Measurements from ENCODE around the gene DMXL1. TPM values are rescaled to one million over a fixed set of nuclear protein-coding genes. Genes with fewer than 3 reads are reported as not detected.

The DMXL1 gene
- total RNA-seq, 1 donor: 57.6 TPM

DNA sequence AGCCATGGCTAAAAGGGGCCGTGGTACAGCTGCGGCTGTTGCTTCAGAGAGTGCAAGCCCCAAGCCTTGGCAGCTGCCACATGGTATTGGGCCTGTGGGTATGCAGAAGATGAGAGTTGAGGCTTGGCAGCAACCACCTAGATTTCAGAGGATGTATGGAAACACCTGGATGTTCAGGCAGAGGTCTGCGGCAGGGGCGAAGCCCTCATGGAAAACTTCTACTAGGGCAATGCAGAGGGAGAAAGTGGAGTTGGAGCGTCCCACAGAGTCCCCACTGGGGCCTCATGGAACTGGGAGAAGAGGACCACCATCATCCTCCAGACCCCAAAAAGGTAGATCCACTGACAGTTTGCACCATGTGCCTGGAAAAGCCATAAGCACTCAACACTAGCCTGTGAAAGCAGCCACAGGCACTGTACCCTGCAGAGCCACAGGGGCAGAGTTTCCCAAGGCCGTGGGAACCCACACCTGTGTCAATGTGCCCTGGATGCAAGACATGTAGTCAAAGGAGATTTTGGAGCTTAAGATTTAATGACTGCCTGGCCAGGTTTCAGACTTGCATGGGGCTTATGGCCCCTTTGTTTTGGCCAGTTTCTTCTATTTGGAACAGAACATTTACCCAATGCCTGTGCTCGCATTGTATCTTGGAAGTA is 65.9 kb downstream of the DMXL1 start:
- TF ChIP-seq, protein P1, sequence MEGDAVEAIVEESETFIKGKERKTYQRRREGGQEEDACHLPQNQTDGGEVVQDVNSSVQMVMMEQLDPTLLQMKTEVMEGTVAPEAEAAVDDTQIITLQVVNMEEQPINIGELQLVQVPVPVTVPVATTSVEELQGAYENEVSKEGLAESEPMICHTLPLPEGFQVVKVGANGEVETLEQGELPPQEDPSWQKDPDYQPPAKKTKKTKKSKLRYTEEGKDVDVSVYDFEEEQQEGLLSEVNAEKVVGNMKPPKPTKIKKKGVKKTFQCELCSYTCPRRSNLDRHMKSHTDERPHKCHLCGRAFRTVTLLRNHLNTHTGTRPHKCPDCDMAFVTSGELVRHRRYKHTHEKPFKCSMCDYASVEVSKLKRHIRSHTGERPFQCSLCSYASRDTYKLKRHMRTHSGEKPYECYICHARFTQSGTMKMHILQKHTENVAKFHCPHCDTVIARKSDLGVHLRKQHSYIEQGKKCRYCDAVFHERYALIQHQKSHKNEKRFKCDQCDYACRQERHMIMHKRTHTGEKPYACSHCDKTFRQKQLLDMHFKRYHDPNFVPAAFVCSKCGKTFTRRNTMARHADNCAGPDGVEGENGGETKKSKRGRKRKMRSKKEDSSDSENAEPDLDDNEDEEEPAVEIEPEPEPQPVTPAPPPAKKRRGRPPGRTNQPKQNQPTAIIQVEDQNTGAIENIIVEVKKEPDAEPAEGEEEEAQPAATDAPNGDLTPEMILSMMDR (IDR thresholded peaks at IDR 0.05; ENCODE audit: insufficient read depth, low read length): no peak
- H3K4me3 ChIP-seq (ENCODE audit: low read depth, low read length): no peak overlapping the region
- no peak for DNase-seq (ENCODE audit: low read depth)

DNA sequence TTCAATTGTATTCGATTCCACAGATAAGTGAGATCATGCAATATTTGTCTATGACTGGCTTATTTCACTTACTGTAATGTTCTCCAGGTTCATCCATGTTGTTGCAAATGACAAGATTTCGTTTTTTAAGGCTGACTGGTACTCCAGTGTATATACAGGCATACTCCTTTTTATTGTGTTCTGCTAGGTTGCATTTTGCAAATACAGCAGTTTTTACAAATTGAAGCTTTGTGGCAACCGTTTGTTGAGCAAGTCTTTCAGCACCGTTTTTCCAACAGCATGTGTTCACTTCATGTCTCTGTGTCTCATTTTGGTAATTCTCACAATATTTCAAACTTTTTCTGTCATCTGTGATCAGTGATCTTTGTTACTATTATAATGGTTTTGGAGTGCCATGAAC is 82.7 kb downstream of the DMXL1 start:
- no peak overlapping the region for H3K4me3 ChIP-seq (ENCODE audit: low read depth, low read length)
- TF ChIP-seq, protein P1 (IDR thresholded peaks at IDR 0.05; ENCODE audit: insufficient read depth, low read length): no peak
- DNase-seq (ENCODE audit: low read depth): no peak

DNA sequence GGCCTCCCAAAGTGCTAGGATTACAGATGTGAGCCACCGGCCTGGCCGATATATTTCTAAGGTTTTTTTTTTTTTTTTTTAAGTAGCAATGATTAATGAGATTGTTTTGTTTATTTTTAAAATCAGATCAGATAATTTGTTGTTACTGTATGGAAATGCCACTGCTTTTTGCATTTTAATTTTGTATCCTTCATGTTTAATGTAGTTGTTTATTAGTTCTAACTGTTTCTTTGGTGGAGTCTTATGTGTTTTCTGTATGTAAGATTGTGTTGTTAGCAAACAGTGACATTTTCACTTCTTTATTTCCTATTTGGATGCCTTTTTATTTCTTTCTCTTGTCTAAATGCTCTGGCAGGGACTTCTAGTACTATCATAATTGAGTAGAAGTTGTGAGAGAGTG is 87.3 kb downstream of the DMXL1 start:
- TF ChIP-seq, protein P1 (IDR thresholded peaks at IDR 0.05; ENCODE audit: insufficient read depth, low read length): no peak
- H3K4me3 ChIP-seq (ENCODE audit: low read depth, low read length): no peak overlapping the region
- no peak for DNase-seq (ENCODE audit: low read depth)

DNA sequence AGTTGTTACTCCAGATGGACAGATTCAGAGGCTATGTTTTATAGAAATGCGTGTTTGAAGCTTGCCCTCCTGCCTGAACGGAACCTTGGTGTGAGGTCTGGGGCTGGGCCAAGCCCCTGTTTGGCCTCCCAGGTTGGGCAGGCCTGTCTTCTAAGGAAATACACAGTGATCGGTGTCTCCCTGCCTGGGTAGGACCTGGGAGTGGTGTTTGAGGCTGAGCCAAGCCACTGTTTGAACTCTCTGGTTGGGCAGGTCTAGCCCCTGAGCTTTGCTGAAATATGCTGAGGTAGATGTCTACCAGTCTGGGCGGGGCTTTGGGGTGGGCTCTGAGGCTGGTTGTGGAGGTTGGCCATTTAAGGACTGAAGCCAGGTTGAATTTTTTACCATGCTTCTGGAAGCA is 90.5 kb downstream of the DMXL1 start:
- no peak overlapping the region for H3K4me3 ChIP-seq (ENCODE audit: low read depth, low read length)
- TF ChIP-seq, protein P1 (IDR thresholded peaks at IDR 0.05; ENCODE audit: insufficient read depth, low read length): no peak
- DNase-seq (ENCODE audit: low read depth): no peak

DNA sequence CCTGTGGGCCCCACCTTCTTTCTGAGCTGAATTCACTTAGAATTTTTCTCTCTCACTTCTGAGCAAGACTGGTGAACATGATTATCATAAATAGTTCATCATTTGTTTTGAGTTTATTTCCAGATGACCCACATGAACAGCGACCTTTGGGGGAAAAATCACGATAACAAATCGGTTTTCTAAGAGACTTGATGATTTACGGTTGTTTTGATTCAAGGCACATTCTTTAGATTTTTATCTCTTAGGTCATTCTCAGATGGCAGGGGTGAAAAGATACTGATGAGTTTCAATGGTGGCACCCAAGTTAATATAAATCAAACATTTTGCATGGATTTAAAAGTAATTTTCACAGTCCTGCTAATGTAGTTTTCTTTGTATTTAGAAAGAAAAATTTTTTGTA is 95.1 kb downstream of the DMXL1 start:
- no peak overlapping the region for H3K4me3 ChIP-seq (ENCODE audit: low read depth, low read length)
- TF ChIP-seq, protein P1 (IDR thresholded peaks at IDR 0.05; ENCODE audit: insufficient read depth, low read length): no peak
- no peak for DNase-seq (ENCODE audit: low read depth)

DNA sequence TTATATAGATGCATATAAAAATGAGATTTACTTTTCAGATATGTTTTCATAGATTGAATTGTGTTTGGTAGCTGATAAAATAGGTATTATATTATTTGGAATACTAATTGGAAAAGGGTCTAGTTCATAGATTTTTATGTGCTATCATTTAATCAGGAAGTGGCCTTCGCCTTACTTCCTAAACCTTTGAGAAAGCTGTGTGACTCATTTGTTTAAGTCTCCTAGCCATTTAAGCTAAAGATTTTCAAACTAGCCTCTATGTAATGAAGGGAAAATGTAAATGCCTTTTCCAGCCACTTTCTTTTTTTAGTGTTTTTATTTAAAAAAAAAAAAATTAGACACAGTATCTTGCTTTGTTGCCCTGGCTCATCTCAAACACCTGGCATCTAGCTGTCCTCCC is 97.5 kb downstream of the DMXL1 start:
- H3K4me3 ChIP-seq (ENCODE audit: low read depth, low read length): no peak overlapping the region
- DNase-seq (ENCODE audit: low read depth): no peak
- TF ChIP-seq, protein P1 (IDR thresholded peaks at IDR 0.05; ENCODE audit: insufficient read depth, low read length): no peak

DNA sequence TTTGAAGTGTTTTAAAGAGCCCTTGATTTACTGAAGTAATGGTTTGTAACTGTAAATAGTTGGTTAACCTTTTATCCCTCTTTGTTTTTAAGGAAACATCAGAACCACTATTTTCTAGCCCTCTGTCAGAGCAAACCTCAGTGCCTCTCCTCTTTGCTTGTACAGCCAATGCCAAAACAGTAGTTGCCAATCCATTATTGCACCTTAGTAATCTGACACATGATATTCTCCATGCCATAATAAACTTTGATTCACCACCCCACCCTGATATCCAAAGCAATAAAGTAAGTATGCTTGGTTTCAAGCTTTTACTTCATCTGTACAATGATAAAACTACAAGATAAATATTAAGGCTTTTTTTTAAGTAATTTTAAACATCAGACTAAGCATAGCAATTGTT is 100.8 kb downstream of the DMXL1 start:
- peak; percentile 13 for DNase-seq (ENCODE audit: low read depth)
- TF ChIP-seq, protein P1 (IDR thresholded peaks at IDR 0.05; ENCODE audit: insufficient read depth, low read length): no peak
- no peak overlapping the region for H3K4me3 ChIP-seq (ENCODE audit: low read depth, low read length)
